ENCODE data around the gene TRUB1. TPM values are rescaled to one million over a fixed set of nuclear protein-coding genes. Genes with fewer than 3 reads are reported as not detected.

The TRUB1 gene
- total RNA-seq, 2 experiments from 2014 or later = 17.1 to 18.5 TPM

DNA sequence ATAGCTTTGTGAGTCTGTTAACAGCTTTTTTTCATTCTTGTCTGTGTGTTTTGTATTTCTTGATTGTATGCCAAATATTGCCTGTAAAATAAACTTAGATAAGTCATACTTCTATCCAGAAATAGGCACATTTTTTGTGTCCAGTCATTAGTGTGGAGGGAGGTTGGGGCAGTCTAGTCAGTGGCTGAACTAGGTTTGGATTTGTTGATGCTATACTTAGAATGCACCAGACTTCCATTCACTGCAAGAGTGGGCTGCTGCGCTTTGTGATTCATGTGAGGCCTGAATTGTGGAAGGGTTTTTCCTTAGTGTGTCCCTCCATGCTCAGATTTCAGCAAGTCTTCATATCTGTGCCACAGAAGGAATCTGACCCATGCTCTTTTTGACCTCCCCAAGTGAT lies 50.0 kb downstream of the TRUB1 start:
- Mint-ChIP-seq H3K27me3 (no peaks in the 10 kb centered on the region), H3K9me3 (peaks cover 23% of the 10 kb centered on the region), H3K4me1 (no peaks in the 10 kb centered on the region), H3K36me3 (peaks cover 49% of the 10 kb centered on the region), H3K4me3 (no peak overlapping the region), H3K27ac (no peak overlapping the region)
- no peak for DNase-seq

DNA sequence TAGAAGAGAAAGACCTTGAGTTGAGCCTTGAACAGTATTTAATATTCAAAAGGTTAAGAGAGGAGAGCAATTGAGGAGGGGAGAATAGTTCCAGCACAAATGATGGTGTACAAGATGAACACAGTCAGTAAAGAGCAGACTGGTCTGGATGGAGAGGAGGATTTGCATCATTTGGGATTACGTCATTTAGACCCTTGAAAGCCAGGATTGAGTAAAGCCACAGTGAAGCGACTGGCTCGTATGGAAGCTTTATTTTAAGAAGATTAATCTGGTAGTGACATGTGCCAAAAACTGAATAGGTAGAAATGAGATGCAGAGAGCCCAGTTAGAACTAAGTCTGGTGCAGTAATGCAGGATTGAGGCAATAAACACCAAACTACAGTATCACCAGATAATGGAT lies 52.6 kb downstream of the TRUB1 start:
- H3K36me3 Mint-ChIP-seq = peaks cover 25% of the 10 kb centered on the region
- H3K4me3 Mint-ChIP-seq = no peak overlapping the region
- H3K27ac Mint-ChIP-seq = no peak overlapping the region
- H3K4me1 Mint-ChIP-seq = no peaks in the 10 kb centered on the region
- DNase-seq = no peak
- H3K27me3 Mint-ChIP-seq = no peaks in the 10 kb centered on the region
- H3K9me3 Mint-ChIP-seq = peaks cover 9% of the 10 kb centered on the region

DNA sequence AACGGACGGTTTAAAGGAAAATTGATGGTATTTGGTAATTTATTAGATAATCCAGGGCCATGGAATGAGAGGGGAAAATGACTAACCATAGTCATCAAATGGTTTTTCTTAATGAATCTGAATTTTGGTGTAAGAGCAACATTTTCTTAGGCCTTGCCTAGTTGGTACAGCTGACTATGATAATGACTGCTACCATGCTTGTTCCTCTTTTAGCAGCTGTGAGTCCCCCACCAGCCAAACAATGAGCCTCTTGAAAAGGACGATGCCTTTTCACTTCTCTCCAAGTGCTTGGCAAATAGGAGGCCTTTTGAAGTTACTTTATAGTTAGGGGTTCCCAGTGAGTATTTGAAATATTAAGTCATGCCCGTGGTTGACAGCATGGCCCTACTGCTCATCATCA lies 53.0 kb downstream of the TRUB1 start:
- H3K9me3 Mint-ChIP-seq = peaks cover 5% of the 10 kb centered on the region
- no peaks in the 10 kb centered on the region for H3K27me3 Mint-ChIP-seq
- H3K4me3 Mint-ChIP-seq = no peak overlapping the region

DNA sequence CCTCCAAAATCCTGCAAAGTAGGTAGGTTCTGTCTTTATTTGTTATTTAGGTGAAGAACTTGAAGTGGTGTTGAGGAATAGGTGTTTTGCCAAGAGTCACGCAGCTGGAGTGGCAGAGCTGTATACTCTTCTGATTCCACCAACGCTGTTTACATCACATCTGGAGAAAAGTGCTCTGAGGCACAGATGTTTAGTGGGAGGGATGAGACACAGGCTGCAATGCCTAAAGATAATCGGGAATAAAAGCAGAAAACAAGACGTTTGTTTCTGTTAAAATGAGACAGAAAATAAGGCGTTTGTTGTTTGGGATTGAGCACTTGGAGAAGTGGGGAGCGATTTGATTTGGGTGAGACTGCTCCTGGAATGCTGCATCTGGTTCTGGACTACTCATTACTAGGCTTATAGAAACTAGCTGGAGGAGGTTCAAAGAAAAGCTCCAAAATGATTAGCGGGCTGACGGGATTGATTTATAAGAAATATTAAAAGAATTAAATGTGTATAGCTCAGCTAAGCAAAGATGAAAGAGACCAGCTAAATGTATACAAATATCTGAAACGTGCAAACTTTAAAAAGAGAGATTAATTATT lies 54.3 kb downstream of the TRUB1 start:
- Mint-ChIP-seq H3K36me3 (peaks cover 17% of the 10 kb centered on the region), H3K9me3 (peaks cover 1% of the 10 kb centered on the region), H3K4me3 (no peak overlapping the region), H3K27me3 (no peaks in the 10 kb centered on the region), H3K27ac (no peak overlapping the region), H3K4me1 (peaks cover 1% of the 10 kb centered on the region)
- no peak for DNase-seq

More for the DNA sequence above, 53.0 kb downstream of the TRUB1 start:
- Mint-ChIP-seq H3K36me3 (peaks cover 21% of the 10 kb centered on the region), H3K4me1 (no peaks in the 10 kb centered on the region), H3K27ac (no peak overlapping the region)
- no peak for DNase-seq

DNA sequence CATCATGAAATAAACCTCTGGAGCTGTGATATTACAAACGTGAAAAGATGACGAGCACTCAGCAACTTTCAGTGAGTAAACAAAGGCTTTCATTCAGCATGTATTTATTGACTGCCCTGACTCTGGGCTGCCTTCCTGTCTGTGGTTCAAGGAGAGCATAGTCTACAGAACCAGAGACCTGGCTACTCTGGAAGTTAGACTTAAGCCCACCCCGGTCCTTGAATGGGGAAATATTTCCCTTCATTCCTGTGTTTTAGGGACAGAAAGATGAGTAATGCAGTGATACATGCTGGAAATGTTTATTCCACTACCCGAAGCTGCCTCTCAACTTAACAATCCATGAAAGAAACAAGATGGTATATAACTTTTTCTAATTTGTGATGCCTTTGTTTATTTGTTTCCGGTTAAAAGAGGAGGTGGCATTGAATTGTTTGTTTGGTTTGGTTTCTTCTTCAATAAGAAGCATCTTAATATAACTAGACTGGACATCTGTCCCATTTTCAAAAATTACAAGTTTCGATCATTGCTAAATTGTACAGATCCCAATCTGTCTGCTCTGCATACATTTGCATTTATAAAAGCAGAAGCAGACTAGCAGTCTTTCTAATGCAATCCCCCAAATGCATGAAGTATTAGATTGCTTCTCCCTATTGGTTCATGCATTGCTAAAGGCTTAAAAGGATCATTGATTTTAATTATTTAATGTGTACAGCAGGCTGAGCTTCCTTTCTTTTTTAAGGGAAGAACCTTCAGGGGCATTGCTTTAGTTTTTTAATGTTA lies 57.7 kb downstream of the TRUB1 start:
- Mint-ChIP-seq H3K36me3 (peaks cover 4% of the 10 kb centered on the region), H3K27me3 (no peaks in the 10 kb centered on the region), H3K4me3 (no peak overlapping the region), H3K4me1 (peaks cover 1% of the 10 kb centered on the region), H3K27ac (no peak overlapping the region), H3K9me3 (no peaks in the 10 kb centered on the region)
- no peak for DNase-seq

DNA sequence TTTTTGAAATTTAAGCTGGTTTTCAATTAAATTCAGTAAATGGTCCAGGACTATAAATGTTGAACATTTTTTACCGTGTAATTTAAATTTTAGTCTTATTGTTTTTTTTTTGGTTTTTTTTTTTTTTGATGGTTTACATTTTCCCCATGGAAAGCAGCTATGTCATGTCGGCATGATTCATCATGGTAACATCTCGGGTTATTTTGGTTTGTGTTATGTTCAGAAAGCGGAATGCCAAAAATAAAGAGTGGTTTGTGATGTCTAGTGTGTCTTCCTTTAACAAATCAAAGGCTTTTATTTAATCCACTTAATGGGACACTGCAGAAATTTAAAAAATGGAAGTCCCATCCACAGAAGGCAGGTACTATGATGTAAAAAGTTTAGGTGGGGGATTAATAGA lies 58.5 kb downstream of the TRUB1 start:
- Mint-ChIP-seq H3K4me1 (peaks cover 1% of the 10 kb centered on the region), H3K27ac (no peak overlapping the region), H3K4me3 (no peak overlapping the region), H3K9me3 (no peaks in the 10 kb centered on the region), H3K36me3 (peaks cover 4% of the 10 kb centered on the region), H3K27me3 (no peaks in the 10 kb centered on the region)
- no peak for DNase-seq

DNA sequence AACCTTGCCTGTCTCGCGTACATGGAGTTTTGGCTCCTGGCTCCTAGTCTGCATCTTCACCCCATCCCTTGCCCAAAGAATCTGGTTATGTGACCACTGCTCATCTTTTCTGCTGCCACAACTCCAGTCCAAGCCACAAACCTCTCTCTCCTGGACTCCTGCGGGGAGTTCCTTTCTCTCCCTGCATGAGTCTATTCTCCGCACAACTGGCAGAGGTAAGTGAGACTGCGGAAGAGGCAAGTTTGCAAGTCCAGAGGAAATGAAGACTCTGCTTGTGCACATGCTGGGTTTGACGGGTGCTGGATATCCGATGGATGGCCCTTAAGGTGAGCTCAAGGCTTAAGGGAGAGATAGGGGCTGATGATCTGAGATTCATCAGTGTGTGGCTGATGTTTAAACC lies 61.0 kb downstream of the TRUB1 start:
- H3K27me3 Mint-ChIP-seq = peaks cover 6% of the 10 kb centered on the region
- no peak for DNase-seq
- H3K36me3 Mint-ChIP-seq = no peaks in the 10 kb centered on the region
- no peaks in the 10 kb centered on the region for H3K9me3 Mint-ChIP-seq
- H3K27ac Mint-ChIP-seq = no peak overlapping the region
- peaks cover 1% of the 10 kb centered on the region for H3K4me1 Mint-ChIP-seq
- no peak overlapping the region for H3K4me3 Mint-ChIP-seq

DNA sequence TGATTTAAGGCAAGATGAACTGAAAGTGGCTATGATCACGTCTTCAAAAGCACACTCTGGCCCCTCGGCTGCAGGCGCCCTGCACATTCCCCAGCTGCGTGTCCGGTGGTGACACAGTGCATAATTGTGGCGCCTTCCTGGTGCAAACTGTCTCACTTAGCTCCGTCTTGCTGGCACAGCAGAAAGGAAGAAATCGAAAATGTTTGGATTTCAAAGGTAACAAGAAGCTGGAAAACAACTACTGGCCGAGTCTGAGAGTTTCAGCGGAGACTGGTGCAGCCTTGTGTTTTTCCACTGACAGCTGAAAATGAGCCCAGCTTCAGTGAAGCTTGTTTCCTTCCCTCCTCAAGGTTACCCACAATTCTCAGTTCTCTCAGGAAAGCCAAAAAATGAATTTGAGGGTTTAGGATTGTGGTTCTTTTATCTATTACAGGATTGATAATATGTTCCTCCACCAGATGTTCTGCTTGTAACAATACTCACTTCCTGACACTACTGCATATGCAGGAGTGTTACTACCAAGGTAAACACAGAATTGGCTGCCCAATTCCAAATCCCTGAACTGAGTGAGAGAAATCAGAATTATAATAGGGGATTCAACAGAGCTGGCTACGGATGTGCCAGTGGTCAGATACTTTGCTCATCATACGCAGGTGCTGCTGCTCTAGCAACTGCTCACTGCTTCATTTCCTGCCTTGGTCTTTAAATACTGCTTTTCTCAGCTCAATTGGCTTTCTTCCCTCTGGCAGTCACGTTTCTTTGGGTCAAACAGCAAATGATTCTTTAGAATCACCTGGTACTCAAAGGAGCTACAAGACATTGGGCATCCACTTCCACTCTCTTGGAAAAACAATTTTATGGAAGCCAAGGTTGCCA lies 63.7 kb downstream of the TRUB1 start:
- Mint-ChIP-seq H3K27ac (no peak overlapping the region), H3K4me1 (no peaks in the 10 kb centered on the region), H3K27me3 (peaks cover 26% of the 10 kb centered on the region), H3K36me3 (no peaks in the 10 kb centered on the region), H3K4me3 (no peak overlapping the region), H3K9me3 (no peaks in the 10 kb centered on the region)
- no peak for DNase-seq

DNA sequence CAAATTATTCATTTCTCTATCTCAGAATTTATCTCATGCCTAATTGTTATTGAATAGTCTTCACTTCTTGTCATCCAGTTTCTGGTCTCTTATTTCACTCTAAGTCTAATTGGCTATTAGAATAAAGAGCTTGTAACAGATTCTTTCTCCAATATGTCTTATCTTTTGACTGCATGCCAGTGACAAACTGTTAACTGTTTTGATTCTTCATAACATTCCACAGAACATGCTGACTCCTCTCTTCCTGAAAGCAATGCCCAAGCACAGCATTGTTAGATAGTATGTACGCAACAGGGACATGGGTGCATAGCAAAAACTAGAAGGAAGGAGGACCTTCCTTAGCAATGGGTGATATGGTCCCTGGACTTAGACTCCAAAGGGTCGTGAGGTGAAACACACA lies 65.4 kb downstream of the TRUB1 start:
- H3K27me3 Mint-ChIP-seq = peaks cover 28% of the 10 kb centered on the region
- no peaks in the 10 kb centered on the region for H3K36me3 Mint-ChIP-seq
- no peak for DNase-seq
- no peaks in the 10 kb centered on the region for H3K4me1 Mint-ChIP-seq
- no peak overlapping the region for H3K4me3 Mint-ChIP-seq
- H3K27ac Mint-ChIP-seq = no peak overlapping the region
- H3K9me3 Mint-ChIP-seq = no peaks in the 10 kb centered on the region

DNA sequence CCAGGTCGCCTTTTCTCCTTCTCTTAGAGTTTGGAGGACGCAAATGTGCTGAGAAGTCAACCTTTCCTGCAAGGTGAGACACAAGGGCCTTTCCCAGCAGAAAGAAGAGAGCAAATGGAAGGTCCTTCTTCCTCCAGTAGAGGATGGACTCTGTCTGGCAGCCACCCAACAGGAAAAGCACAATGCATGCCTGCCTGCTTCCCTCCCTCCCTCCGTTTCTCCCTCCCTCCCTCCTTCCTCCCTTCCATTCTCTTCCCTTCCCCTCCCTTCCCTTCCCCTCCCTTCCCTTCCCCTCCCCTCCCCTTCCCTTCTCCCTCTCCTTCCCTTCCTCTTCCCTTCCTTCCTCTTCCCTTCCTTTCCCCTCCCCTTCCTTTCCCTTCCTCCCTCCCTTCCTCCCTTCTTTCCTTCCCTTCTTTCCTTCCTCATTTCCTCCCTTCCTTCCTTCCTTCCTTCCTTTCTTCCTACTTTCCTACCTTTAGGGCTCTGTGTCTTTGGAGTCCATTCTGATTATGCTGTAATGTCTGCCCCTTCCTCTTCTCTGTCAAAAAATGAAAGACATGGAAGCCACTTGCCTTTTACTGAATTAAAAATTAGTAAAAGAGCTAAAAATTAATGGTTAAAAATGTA lies 66.4 kb downstream of the TRUB1 start:
- H3K4me1 Mint-ChIP-seq = no peaks in the 10 kb centered on the region
- H3K4me3 Mint-ChIP-seq = no peak overlapping the region

DNA sequence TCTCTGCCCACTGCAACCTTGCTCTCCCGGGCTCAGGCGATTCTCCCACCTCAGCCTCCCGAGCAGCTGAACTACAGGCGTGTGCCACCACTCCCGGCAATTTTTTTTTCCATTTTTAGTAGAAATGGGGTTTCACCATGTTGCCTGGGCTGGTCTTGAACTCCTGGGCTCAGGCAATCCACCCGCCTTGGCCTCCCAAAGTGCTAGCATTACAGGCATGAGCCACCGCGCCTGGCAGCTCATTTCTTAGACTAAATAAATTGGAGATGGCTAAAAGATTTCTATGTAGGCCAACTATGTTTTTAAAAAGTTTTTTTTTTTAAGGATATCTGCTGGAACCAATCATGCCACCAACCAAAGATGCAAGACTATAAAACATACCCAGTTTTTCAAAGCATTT lies 67.8 kb downstream of the TRUB1 start:
- no peak overlapping the region for H3K4me3 Mint-ChIP-seq
- no peak overlapping the region for H3K27ac Mint-ChIP-seq
- H3K9me3 Mint-ChIP-seq = peaks cover 5% of the 10 kb centered on the region
- no peaks in the 10 kb centered on the region for H3K36me3 Mint-ChIP-seq
- DNase-seq = no peak
- H3K4me1 Mint-ChIP-seq = no peaks in the 10 kb centered on the region
- H3K27me3 Mint-ChIP-seq = peaks cover 35% of the 10 kb centered on the region

More for the DNA sequence above, 66.4 kb downstream of the TRUB1 start:
- Mint-ChIP-seq H3K36me3 (no peaks in the 10 kb centered on the region), H3K9me3 (peaks cover 3% of the 10 kb centered on the region), H3K27ac (no peak overlapping the region), H3K27me3 (peaks cover 32% of the 10 kb centered on the region)
- no peak for DNase-seq

DNA sequence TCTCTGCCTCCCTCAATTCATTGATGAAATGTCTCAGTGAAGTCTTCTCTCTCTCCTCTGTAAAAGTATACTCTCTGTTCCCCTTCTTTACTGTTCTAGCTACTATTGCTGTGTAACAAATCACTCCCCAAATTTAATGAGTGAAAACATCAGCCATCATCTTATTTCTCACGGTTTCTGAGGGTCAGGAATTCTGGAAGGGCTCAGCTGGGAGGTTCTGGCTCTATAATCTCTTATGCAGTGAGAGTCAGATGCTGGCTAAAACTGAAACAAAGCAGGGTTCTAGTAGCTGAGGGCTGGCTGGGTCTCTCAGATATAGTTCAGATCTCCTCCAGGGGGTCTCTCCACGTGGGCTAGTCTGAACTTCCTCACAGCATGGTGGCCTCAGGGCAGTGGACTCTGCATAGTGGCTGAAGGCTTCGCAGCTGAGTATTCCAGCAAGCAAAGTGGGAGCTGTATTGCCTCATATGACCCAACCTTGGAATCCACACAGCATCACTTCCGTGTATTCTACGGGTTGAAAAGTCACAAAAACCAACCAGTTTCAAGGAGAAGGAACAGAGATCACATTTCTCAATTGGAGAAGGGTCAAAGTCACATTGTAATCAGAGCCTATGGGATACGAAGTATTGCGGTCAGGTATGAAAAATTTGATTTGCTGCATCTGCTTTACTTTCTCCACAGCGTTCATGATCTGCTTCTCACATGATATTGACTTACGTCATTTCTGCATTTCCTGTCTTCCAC lies 80.4 kb downstream of the TRUB1 start:
- Mint-ChIP-seq H3K9me3 (no peaks in the 10 kb centered on the region), H3K4me3 (no peak overlapping the region), H3K4me1 (no peaks in the 10 kb centered on the region), H3K27ac (no peak overlapping the region), H3K36me3 (no peaks in the 10 kb centered on the region), H3K27me3 (peaks cover 8% of the 10 kb centered on the region)
- no peak for DNase-seq

DNA sequence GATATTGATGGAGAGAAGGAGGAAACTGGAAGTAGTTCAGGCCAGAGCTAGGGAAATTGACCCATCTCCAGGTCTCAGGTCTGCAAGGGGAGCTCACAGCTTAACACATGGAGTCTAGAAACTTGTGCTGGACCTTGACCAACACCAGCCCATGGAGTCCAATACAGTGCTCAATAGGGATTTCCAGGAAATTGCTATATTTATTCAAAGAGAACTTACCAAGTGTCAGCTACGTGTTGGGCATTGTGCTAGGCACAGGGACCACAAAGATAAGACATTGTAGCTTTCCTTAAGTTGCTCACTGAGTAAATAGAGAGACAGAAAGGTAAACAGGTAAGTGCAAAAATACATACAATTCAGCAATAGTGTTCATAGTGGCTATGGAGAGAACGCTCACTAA lies 82.5 kb downstream of the TRUB1 start:
- Mint-ChIP-seq H3K27me3 (peaks cover 4% of the 10 kb centered on the region), H3K27ac (no peak overlapping the region), H3K4me1 (no peaks in the 10 kb centered on the region), H3K4me3 (no peak overlapping the region), H3K36me3 (no peaks in the 10 kb centered on the region), H3K9me3 (no peaks in the 10 kb centered on the region)
- DNase-seq = no peak

DNA sequence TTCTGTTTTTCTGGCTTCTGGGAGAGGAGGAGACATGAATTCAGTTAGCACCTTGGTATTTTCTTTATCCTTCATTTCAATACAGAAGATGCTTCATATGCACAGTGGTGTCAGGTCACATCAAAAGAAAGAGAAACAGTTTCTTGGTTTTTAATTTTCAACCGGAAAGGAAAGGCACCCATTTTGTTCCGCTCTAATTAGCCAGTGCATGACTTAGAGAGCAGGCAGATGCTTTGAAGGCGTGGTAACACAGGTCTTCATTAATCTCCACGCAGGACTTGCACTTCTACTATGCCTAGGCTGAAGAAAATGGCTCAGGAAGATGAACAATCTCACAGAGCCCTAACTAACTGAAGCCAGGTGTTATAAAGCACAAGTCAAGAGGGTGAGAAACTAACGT lies 84.7 kb downstream of the TRUB1 start:
- DNase-seq = no peak
- Mint-ChIP-seq H3K4me1 (no peaks in the 10 kb centered on the region), H3K27ac (no peak overlapping the region), H3K4me3 (no peak overlapping the region), H3K9me3 (no peaks in the 10 kb centered on the region), H3K27me3 (no peaks in the 10 kb centered on the region), H3K36me3 (no peaks in the 10 kb centered on the region)
